OCI-LY1 (cell line): Measurements from ENCODE around the gene IFNA4.

Source experiments
- H2AFZ ChIP-seq: fragments of 200-600 bp; sonication (generic), shearing (Covaris generic); 2 replicates; pipeline ENCODE4 v1.6.0; 2014; ENCODE audit warnings: antibody characterized with exemption, mild to moderate bottlenecking, low read length
- H3F3A ChIP-seq: fragments of 200-600 bp; sonication (generic), shearing (Covaris generic); 2 replicates; pipeline ENCODE4 v1.6.0; 2014; ENCODE audit warnings: mild to moderate bottlenecking, antibody characterized with exemption, low read length, moderate library complexity; ENCODE audit not compliant: insufficient read depth
- H3K27ac ChIP-seq: fragments of 200-600 bp; sonication (generic); 2 replicates; pipeline ENCODE4 v1.5.1; 2014; ENCODE audit warnings: low read length, mixed run types, mild to moderate bottlenecking, low read depth; ENCODE audit not compliant: poor library complexity, severe bottlenecking
- H3K27me3 ChIP-seq: fragments of 200-600 bp; sonication (generic); 2 replicates; pipeline ENCODE4 v1.6.0; 2014; ENCODE audit warnings: antibody characterized with exemption, mild to moderate bottlenecking, low read length, moderate library complexity; ENCODE audit not compliant: insufficient read depth
- H3K36me3 ChIP-seq: fragments of 200-600 bp; sonication (generic); 2 replicates; pipeline ENCODE4 v1.6.1; 2014; ENCODE audit warnings: mild to moderate bottlenecking, antibody characterized with exemption, low read length, moderate library complexity, mixed read lengths; ENCODE audit not compliant: insufficient read depth
- H3K4me1 ChIP-seq: fragments of 200-600 bp; sonication (generic); 2 replicates; pipeline ENCODE4 v1.5.1; 2014; ENCODE audit warnings: mild to moderate bottlenecking, low read length, moderate library complexity; ENCODE audit not compliant: insufficient read depth, severe bottlenecking
- H3K4me2 ChIP-seq: fragments of 200-600 bp; sonication (generic), shearing (Covaris generic); 2 replicates; pipeline ENCODE4 v1.6.1; 2014; ENCODE audit warnings: low read length
- H3K4me3 ChIP-seq: fragments of 200-600 bp; sonication (generic); 2 replicates; pipeline ENCODE4 v1.5.1; 2014; ENCODE audit warnings: low read length, low read depth, mild to moderate bottlenecking, mixed read lengths; ENCODE audit not compliant: poor library complexity, severe bottlenecking
- H3K79me2 ChIP-seq: fragments of 200-600 bp; shearing (Covaris generic); 2 replicates; pipeline ENCODE4 v1.6.1; 2016; ENCODE audit warnings: mixed run types, low read length, mixed read lengths; ENCODE audit not compliant: insufficient read depth
- H3K9ac ChIP-seq: fragments of 200-600 bp; sonication (generic), shearing (Covaris generic); 2 replicates; pipeline ENCODE4 v1.6.1; 2014; ENCODE audit warnings: mild to moderate bottlenecking, low read length, mixed read lengths
- H3K9me2 ChIP-seq: fragments of 200-600 bp; sonication (generic), shearing (Covaris generic); 2 replicates; pipeline ENCODE4 v1.6.1; 2014; ENCODE audit warnings: low read depth, mild to moderate bottlenecking, low read length, mixed read lengths
- H3K9me3 ChIP-seq: fragments of 200-600 bp; shearing (Covaris generic); 2 replicates; pipeline ENCODE4 v1.6.1; 2014; ENCODE audit warnings: low read length, mixed read lengths
- H4K20me1 ChIP-seq: fragments of 200-600 bp; sonication (generic), shearing (Covaris generic); 2 replicates; pipeline ENCODE4 v1.6.0; 2016; ENCODE audit warnings: mild to moderate bottlenecking, low read length; ENCODE audit not compliant: insufficient read depth
- CTCF ChIP-seq: fragments of 200-600 bp; sonication (generic), shearing (Covaris generic); IDR thresholded peaks from 2 replicates; pipeline ENCODE4 v1.5.1; 2017; ENCODE audit warnings: mild to moderate bottlenecking, antibody characterized with exemption, low read length, moderate library complexity, mixed read lengths
- EZH2 ChIP-seq: fragments of 200-600 bp; sonication (generic), shearing (Covaris generic); IDR thresholded peaks from 2 replicates; pipeline ENCODE4 v1.8.0; 2017; ENCODE audit warnings: borderline replicate concordance, mixed run types, mild to moderate bottlenecking, antibody characterized with exemption, low read length, moderate library complexity, mixed read lengths

Gene IFNA4

DNA sequence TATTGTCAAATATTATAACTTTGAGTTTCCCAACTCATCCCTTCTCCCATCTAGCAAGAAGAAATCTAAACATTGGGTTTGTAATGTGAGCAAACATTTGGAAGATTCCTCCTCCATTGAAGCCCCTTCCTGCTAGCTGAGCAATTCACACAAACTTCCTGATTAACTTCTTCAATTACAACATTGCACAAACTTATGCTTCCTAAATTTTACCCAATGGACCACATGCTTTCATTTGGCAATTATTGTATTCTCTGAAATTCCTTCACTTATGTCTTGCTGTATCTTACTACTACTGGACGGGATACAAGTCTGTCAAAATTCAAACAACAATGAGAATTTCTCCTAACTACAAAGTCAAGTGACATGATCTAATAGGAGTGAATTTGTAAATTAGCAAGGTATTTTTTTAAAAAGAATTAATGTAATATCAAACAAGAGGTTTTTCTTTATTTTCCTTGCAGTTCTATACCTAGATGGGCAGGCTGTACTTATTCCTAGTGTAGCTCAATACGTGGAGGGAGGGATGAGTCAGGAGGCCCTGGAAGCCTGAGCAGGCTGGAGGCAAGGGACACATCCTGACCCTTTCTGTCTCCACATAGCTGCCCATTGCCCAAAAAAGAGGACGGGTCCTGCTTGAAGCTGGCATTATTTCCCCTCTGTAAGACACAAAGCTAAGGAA is 33.9 kb downstream of the IFNA4 start:
- TF ChIP-seq EZH2 (no peak), CTCF (no peak)
- Histone ChIP-seq H3K79me2 (no peaks in the 10 kb centered on the region), H3K4me1 (no peaks in the 10 kb centered on the region), H3K9me3 (no peaks in the 10 kb centered on the region), H3K4me2 (no peak overlapping the region), H3K9me2 (no peaks in the 10 kb centered on the region), H2AFZ (no peak overlapping the region), H3K27ac (no peak overlapping the region), H4K20me1 (no peaks in the 10 kb centered on the region), H3K9ac (no peak overlapping the region), H3K27me3 (no peaks in the 10 kb centered on the region), H3F3A (no peaks in the 10 kb centered on the region), H3K36me3 (no peaks in the 10 kb centered on the region), H3K4me3 (no peak overlapping the region)

- H3K79me2 ChIP-seq: no peaks in the 10 kb centered on the region
- TF ChIP-seq EZH2 (no peak), CTCF (no peak)
- H3K9me3 ChIP-seq: no peaks in the 10 kb centered on the region
- no peaks in the 10 kb centered on the region for H3K9me2 ChIP-seq
- no peak overlapping the region for H3K4me2 ChIP-seq
- no peaks in the 10 kb centered on the region for H3K27me3 ChIP-seq
- H3K36me3 ChIP-seq: no peaks in the 10 kb centered on the region
- H2AFZ ChIP-seq: no peak overlapping the region
- no peaks in the 10 kb centered on the region for H3F3A ChIP-seq
- H4K20me1 ChIP-seq: no peaks in the 10 kb centered on the region
- H3K4me1 ChIP-seq: no peaks in the 10 kb centered on the region
- no peak overlapping the region for H3K4me3 ChIP-seq
- H3K9ac ChIP-seq: no peak overlapping the region
- H3K27ac ChIP-seq: no peak overlapping the region
These were observed 42.8 kb downstream of the IFNA4 start for GRCh38 chr9:21144603-21145002.

DNA sequence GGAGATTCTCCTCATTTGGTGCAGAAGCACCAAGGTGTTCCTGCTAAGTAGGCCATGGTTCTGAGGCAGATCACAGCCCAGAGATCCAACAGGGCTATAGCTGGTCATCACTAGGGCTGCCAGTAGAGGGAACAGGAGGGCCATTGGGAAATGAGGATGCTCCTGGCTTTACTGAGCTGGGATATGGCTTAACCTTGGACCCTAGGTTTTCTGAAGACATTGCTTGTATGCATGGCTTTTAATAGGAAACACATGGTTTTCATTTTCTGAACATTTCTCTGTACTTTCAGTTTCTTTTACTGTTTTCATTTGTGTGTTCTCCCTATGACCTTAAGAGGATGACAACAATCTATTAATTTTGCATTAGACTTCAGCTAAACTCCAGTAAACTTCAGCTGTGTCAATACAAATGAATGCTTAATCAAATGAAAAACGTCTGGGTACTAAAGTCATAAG is 45.9 kb downstream of the IFNA4 start, which contains the start of gene IFNW1:
TSS of gene IFNW1 (minus strand) at position 406 of the 456 bp plus-strand sequence. CDS start at position 144, 262 bp downstream.
- no peak within 1 kb of the TSS for H3K4me3 ChIP-seq
- no peak within 1 kb of the TSS for H3K9ac ChIP-seq
- H3K4me2 ChIP-seq: no peak within 1 kb of the TSS
- no peaks in the 10 kb centered on the region for H4K20me1 ChIP-seq
- no peaks in the 10 kb centered on the region for H3F3A ChIP-seq
- H3K36me3 ChIP-seq: no peaks in the 10 kb centered on the region
- no peaks in the 10 kb centered on the region for H3K9me2 ChIP-seq
- no peaks in the 10 kb centered on the region for H3K27me3 ChIP-seq
- H3K79me2 ChIP-seq: no peaks in the 10 kb centered on the region
- H2AFZ ChIP-seq: no peak within 1 kb of the TSS
- TF ChIP-seq EZH2: no peak
- TF ChIP-seq CTCF: no peak
- no peak within 1 kb of the TSS for H3K27ac ChIP-seq
- H3K4me1 ChIP-seq: no peaks in the 10 kb centered on the region
- H3K9me3 ChIP-seq: no peaks in the 10 kb centered on the region
